ENCODE measurements around the gene AXL. TPM values are rescaled to one million over a fixed set of nuclear protein-coding genes. Genes with fewer than 3 reads are reported as not detected.

The AXL gene
- total and polyA plus RNA-seq, 2 of the 8 experiments (the other 6 are each of a cell fraction or from before 2014, with no cell fraction given), result 35.3 to 51.0 TPM

GRCh38 chr19:41299046-41299754 lies 80.2 kb downstream of the AXL start (continued):
- no peak for TF ChIP-seq CHD7 (IDR thresholded peaks at IDR 0.05; ENCODE audit: insufficient replicate concordance, low read length)
- TF ChIP-seq SIN3A (conservative IDR thresholded peaks at IDR 0.05 in 1 of 2, IDR thresholded peaks at IDR 0.05 in 1 of 2; ENCODE audit: low read depth in 1 of 2, low read length in 2 of 2), result no peak
- no peak for TF ChIP-seq CTBP2 (IDR thresholded peaks at IDR 0.05; ENCODE audit: borderline replicate concordance, insufficient read depth, insufficient read length, low read length)
- no peak for TF ChIP-seq SRF (IDR thresholded peaks at IDR 0.05; ENCODE audit: low read depth, low read length)
- no peak for TF ChIP-seq FOSL1 (IDR thresholded peaks at IDR 0.05; ENCODE audit: insufficient read depth, low read depth, low read length)
- TF ChIP-seq BCL11A (IDR thresholded peaks at IDR 0.05; ENCODE audit: low read depth in 2 of 2, low read length in 2 of 2), result no peak

Measured in H1 (cell line).